HFFc6 (cell line): ENCODE results near the gene YJEFN3. TPM values are rescaled to one million over a fixed set of nuclear protein-coding genes. Genes with fewer than 3 reads are reported as not detected.

Experiments
- DNase-seq: peaks from one replicate; pipeline ENCODE4 v3.0.0-alpha.2; 2018
- H3K27ac Mint-ChIP-seq: 2 replicates; pipeline ENCODE4 v1.8.0; 2020; ENCODE audit warnings: mild to moderate bottlenecking, mixed read lengths
- H3K27me3 Mint-ChIP-seq: 2 replicates; pipeline ENCODE4 v1.8.0; 2021; ENCODE audit warnings: mild to moderate bottlenecking, moderate library complexity, mixed read lengths; ENCODE audit not compliant: insufficient read depth
- H3K36me3 Mint-ChIP-seq: 2 replicates; pipeline ENCODE4 v1.8.0; 2021; ENCODE audit warnings: low read depth, mixed read lengths
- H3K4me1 Mint-ChIP-seq: 2 replicates; pipeline ENCODE4 v1.8.0; 2020; ENCODE audit warnings: low read depth, mixed read lengths
- H3K4me3 Mint-ChIP-seq: 2 replicates; pipeline ENCODE4 v1.8.0; 2020; ENCODE audit warnings: mild to moderate bottlenecking, moderate library complexity, mixed read lengths
- H3K9me3 Mint-ChIP-seq: 2 replicates; pipeline ENCODE4 v1.8.0; 2020; ENCODE audit warnings: mild to moderate bottlenecking, mixed read lengths
- total RNA-seq, 6 experiments: library from RNA; stranded (reverse); fragmentation: NEBNext Ultra II Directional; extraction: Animal tissue kit (Norgen Biotek cat#: 25700); gene quantifications; 2 replicates in 1 of 6; 3 replicates in 5 of 6; pipeline ENCODE4 v1.2.3, GENCODE V29; 2021
- TF ChIP-seq, protein P1 (sequence below): fragments of 200-600 bp; sonication (generic); IDR thresholded peaks from 2 replicates; pipeline ENCODE4 v1.5.0; 2021; ENCODE audit warnings: antibody characterized with exemption, mild to moderate bottlenecking

YJEFN3 gene
- total RNA-seq, 6 experiments from 2014 or later, result 1.4 to 2.5 (median 2.0) TPM

DNA sequence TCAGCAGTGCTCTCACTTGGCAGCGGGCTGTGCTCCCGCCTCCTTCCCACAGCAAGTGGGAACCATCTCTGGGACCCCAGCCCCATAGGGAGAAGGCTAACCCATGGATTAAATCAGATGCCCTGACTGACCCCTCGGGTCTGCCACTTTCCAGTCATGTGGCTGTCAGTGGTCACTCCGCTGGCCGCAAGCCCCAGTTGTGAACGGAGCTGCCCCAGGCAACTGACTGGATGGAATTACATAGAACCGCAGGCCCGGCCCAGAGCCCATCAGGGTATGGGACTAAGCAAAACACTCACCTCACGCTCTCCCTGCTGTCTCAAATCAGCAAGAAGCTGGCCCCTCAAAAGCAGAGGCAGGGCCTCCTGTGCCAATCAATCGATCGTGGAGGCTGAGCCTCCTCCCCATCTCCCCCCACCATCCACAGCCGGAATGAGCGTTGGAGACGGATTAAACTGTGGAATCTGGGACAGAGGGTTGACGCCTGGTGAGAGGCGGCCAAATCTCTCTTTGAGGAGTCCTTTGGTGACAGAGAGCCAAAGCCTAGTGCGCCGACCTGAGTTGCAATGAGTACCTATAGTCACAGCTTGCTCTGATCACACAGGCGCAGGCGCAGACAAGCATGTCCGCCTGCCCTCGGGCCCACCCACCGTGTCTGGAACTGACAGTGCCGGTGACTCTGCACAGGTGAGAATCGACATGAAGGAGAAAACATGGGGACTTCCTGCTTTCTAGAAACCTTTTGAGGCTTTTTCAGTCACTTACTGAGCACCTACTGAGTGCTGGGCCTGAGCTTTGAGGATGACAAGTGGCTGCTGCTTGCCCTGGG lies 51.0 kb downstream of the YJEFN3 start:
- H3K4me3 Mint-ChIP-seq, result no peak overlapping the region
- no peak overlapping the region for H3K27ac Mint-ChIP-seq
- H3K9me3 Mint-ChIP-seq, result no peaks in the 10 kb centered on the region
- no peak for DNase-seq
- H3K4me1 Mint-ChIP-seq, result no peaks in the 10 kb centered on the region
- TF ChIP-seq, protein P1, sequence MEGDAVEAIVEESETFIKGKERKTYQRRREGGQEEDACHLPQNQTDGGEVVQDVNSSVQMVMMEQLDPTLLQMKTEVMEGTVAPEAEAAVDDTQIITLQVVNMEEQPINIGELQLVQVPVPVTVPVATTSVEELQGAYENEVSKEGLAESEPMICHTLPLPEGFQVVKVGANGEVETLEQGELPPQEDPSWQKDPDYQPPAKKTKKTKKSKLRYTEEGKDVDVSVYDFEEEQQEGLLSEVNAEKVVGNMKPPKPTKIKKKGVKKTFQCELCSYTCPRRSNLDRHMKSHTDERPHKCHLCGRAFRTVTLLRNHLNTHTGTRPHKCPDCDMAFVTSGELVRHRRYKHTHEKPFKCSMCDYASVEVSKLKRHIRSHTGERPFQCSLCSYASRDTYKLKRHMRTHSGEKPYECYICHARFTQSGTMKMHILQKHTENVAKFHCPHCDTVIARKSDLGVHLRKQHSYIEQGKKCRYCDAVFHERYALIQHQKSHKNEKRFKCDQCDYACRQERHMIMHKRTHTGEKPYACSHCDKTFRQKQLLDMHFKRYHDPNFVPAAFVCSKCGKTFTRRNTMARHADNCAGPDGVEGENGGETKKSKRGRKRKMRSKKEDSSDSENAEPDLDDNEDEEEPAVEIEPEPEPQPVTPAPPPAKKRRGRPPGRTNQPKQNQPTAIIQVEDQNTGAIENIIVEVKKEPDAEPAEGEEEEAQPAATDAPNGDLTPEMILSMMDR, result no peak
- H3K36me3 Mint-ChIP-seq, result no peaks in the 10 kb centered on the region
- peaks cover 8% of the 10 kb centered on the region for H3K27me3 Mint-ChIP-seq

DNA sequence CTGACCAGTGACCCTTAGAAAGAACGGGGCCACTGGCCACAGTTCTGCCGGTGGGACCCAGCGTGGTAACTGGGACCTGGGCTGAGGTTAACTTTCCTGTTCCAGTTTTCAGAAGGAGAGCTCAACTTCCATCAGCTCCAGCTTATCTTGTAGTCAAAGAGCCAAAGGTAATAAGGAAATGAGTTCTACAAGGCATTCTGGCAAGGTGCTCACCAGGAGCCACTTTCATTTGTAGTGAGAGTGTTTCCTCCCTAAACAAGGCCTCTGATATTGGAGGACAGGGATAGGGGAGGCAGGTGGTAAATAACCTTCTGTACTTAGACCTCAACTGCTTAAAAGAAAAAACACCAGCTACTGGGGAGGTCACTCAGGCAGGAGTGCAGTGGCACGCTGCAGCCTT lies 51.7 kb downstream of the YJEFN3 start:
- Mint-ChIP-seq H3K4me1 (no peaks in the 10 kb centered on the region), H3K4me3 (no peak overlapping the region), H3K27me3 (peaks cover 8% of the 10 kb centered on the region), H3K9me3 (no peaks in the 10 kb centered on the region), H3K36me3 (no peaks in the 10 kb centered on the region), H3K27ac (no peak overlapping the region)
- DNase-seq, result no peak
- TF ChIP-seq, protein P1, result no peak

DNA sequence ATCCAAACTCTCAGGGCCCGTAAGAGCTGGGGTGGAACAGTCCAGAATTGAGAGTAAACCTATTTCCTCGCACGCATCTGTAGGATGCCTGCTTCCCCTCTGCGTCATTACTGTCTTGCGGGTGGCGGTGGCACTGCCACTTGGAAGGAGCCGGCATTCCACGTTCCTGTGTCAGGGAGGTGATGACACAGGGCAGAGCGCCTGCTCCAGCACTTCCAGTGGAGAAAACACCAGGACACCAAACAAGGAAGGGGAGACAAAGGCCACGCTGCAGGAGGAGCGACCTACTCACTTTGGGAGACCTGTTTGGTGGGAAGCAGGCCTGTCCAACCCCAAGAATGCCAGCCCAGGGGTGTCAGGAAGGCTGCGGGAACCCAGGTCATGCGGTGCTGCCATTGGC lies 52.7 kb downstream of the YJEFN3 start:
- TF ChIP-seq, protein P1, result no peak
- peaks cover 8% of the 10 kb centered on the region for H3K27me3 Mint-ChIP-seq
- no peaks in the 10 kb centered on the region for H3K4me1 Mint-ChIP-seq
- H3K4me3 Mint-ChIP-seq, result no peak overlapping the region
- no peak overlapping the region for H3K27ac Mint-ChIP-seq
- no peaks in the 10 kb centered on the region for H3K36me3 Mint-ChIP-seq
- no peak for DNase-seq
- H3K9me3 Mint-ChIP-seq, result no peaks in the 10 kb centered on the region

DNA sequence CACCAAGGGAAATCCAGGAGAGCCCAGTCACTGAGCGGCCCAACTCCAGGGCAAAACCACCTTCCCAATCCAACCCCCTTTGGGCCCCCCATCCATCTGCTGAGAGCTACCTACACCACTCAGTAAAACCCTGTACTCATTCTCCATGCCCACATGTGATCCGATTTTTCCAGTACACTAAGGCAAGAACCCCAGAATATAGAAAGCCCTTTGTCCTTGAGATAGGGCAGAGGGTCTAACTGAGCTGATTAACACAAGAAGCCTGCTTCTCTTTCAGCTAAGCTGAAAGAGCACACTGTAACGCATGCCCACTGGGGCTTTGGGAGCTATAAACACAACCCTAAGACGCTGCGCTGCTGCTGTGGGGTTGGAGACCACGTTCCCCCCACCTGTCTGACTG lies 53.8 kb downstream of the YJEFN3 start:
- no peak for DNase-seq
- Mint-ChIP-seq H3K4me1 (no peaks in the 10 kb centered on the region), H3K27ac (no peak overlapping the region), H3K9me3 (no peaks in the 10 kb centered on the region), H3K4me3 (no peak overlapping the region), H3K36me3 (no peaks in the 10 kb centered on the region), H3K27me3 (peaks cover 8% of the 10 kb centered on the region)
- TF ChIP-seq, protein P1, result no peak

DNA sequence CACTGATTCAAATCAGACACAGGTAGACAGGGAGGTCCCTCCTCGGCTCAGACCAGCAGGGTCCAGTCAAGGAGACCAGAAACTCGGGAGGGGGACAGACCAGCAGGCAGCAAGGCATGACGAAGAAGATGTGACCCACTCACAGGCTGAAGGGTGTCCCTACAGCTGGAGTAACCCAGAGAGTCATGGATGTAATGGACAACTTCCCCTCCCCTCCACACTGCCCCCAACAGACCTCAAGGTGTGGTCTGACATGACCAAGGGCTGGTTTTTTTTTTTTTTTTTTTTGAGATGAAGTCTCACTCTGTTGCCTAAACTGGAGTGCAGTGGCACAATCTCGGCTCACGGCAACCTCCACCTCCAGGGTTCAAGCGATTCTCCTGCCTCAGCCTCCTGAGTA lies 55.6 kb downstream of the YJEFN3 start:
- no peak overlapping the region for H3K27ac Mint-ChIP-seq
- no peak overlapping the region for H3K4me3 Mint-ChIP-seq
- H3K27me3 Mint-ChIP-seq, result peaks cover 7% of the 10 kb centered on the region
- no peak for DNase-seq
- H3K9me3 Mint-ChIP-seq, result no peaks in the 10 kb centered on the region
- TF ChIP-seq, protein P1, result no peak
- no peaks in the 10 kb centered on the region; the same call in 1 of the 2 replicates for H3K36me3 Mint-ChIP-seq
- peaks cover 11% of the 10 kb centered on the region for H3K4me1 Mint-ChIP-seq

Other genes starting within 250 kb of the YJEFN3 start
- 10 to 100 TPM; 37.7 to 47.0 (median 44.4) TPM for gene SUGP1, start 208.4 kb upstream of the YJEFN3 start, total RNA-seq
- gene MAU2, start 208.1 kb upstream of the YJEFN3 start, total RNA-seq, result 10 to 100 TPM; 24.8 to 33.0 (median 29.4) TPM
- gene GATAD2A, start 123.2 kb upstream of the YJEFN3 start, total RNA-seq, result 100 to 1,000 TPM; 107 to 123 (median 112) TPM
- 1 to 10 TPM in 2 of 6 experiments, under 1 TPM in 4; 0.61 to 1.3 (median 0.92) TPM for gene TSSK6, start 13.4 kb upstream of the YJEFN3 start, total RNA-seq
- gene NDUFA13, start 12.7 kb upstream of the YJEFN3 start, total RNA-seq, result 100 to 1,000 TPM; 266 to 393 (median 323) TPM
- gene CILP2, start 9.4 kb downstream of the YJEFN3 start, total RNA-seq, result under 1 TPM; 0.09 to 0.28 (median 0.15) TPM
- gene PBX4, start 89.8 kb downstream of the YJEFN3 start, total RNA-seq, result under 1 TPM in 5 of 6 experiments, not detected in 1; 0.23 to 0.40 (median 0.30) TPM
- 1 to 10 TPM; 2.6 to 4.2 (median 3.2) TPM for gene LPAR2, start 99.3 kb downstream of the YJEFN3 start, total RNA-seq
- 10 to 100 TPM; 11.5 to 16.7 (median 13.9) TPM for gene GMIP, start 114.7 kb downstream of the YJEFN3 start, total RNA-seq
- gene ATP13A1, start 134.8 kb downstream of the YJEFN3 start, total RNA-seq, result 10 to 100 TPM; 56.5 to 76.3 (median 61.3) TPM
- gene ZNF101, start 139.9 kb downstream of the YJEFN3 start, total RNA-seq, result 1 to 10 TPM; 6.8 to 8.5 (median 7.2) TPM
- gene ZNF14, start 204.2 kb downstream of the YJEFN3 start, total RNA-seq, result 1 to 10 TPM; 2.2 to 3.1 (median 2.8) TPM